Rectal smooth muscle tissue (tissue), 1 donor: ENCODE results near the gene DCAF8.

Source experiments
- H3K27ac ChIP-seq: one replicate; pipeline ENCODE4 v1.7.0; 2013; ENCODE audit warnings: low read depth, low read length, inconsistent platforms
- H3K27me3 ChIP-seq: one replicate; pipeline ENCODE4 v1.7.0; 2013; ENCODE audit warnings: low read length; ENCODE audit not compliant: control insufficient read depth, insufficient read depth
- H3K36me3 ChIP-seq: one replicate; pipeline ENCODE4 v1.7.0; 2013; ENCODE audit warnings: low read length; ENCODE audit not compliant: control insufficient read depth, insufficient read depth
- H3K4me1 ChIP-seq: one replicate; pipeline ENCODE4 v1.7.0; 2013; ENCODE audit warnings: low read length; ENCODE audit not compliant: control insufficient read depth, insufficient read depth
- H3K4me3 ChIP-seq: one replicate; pipeline ENCODE4 v1.7.0; 2013; ENCODE audit warnings: low read length
- H3K9ac ChIP-seq: one replicate; pipeline ENCODE4 v1.7.0; 2013; ENCODE audit warnings: low read length

The DCAF8 gene

GRCh38 chr1:160284782-160285344 lies 22.5 kb upstream of the DCAF8 start, which contains the start of gene PEX19:
Gene PEX19 (minus strand): TSS chr1:160285133. CDS start chr1:160285124, 9 bp downstream.
- Histone ChIP-seq H3K27me3 (no peaks in the 10 kb centered on the region), H3K36me3 (peaks cover 19% of the 10 kb centered on the region), H3K27ac (peak within 1 kb of the TSS; percentile 77), H3K9ac (peak within 1 kb of the TSS; percentile 78), H3K4me1 (peaks cover 7% of the 10 kb centered on the region), H3K4me3 (peak within 1 kb of the TSS; percentile 86)

- H3K27ac ChIP-seq: peak overlapping the region; percentile 77
- peak overlapping the region; percentile 86 for H3K4me3 ChIP-seq
- H3K36me3 ChIP-seq: peaks cover 22% of the 10 kb centered on the region
- H3K27me3 ChIP-seq: no peaks in the 10 kb centered on the region
- H3K4me1 ChIP-seq: peaks cover 7% of the 10 kb centered on the region
- peak overlapping the region; percentile 78 for H3K9ac ChIP-seq
These were observed 22.0 kb upstream of the DCAF8 start for GRCh38 chr1:160284220-160284781.

GRCh38 chr1:160282807-160283206 lies 20.5 kb upstream of the DCAF8 start:
- no peak overlapping the region for H3K27ac ChIP-seq
- no peaks in the 10 kb centered on the region for H3K27me3 ChIP-seq
- H3K4me1 ChIP-seq: peaks cover 7% of the 10 kb centered on the region
- H3K4me3 ChIP-seq: no peak overlapping the region
- H3K36me3 ChIP-seq: peaks cover 31% of the 10 kb centered on the region
- no peak overlapping the region for H3K9ac ChIP-seq

GRCh38 chr1:160277987-160278386 lies 15.6 kb upstream of the DCAF8 start:
- Histone ChIP-seq H3K36me3 (peaks cover 34% of the 10 kb centered on the region), H3K4me3 (no peak overlapping the region), H3K27me3 (no peaks in the 10 kb centered on the region), H3K9ac (no peak overlapping the region), H3K27ac (no peak overlapping the region), H3K4me1 (no peaks in the 10 kb centered on the region)

GRCh38 chr1:160277330-160277729 lies 15.0 kb upstream of the DCAF8 start:
- no peak overlapping the region for H3K9ac ChIP-seq
- no peaks in the 10 kb centered on the region for H3K27me3 ChIP-seq
- peaks cover 31% of the 10 kb centered on the region for H3K36me3 ChIP-seq
- H3K4me1 ChIP-seq: no peaks in the 10 kb centered on the region
- no peak overlapping the region for H3K27ac ChIP-seq
- H3K4me3 ChIP-seq: no peak overlapping the region

- H3K27me3 ChIP-seq: no peaks in the 10 kb centered on the region
- H3K27ac ChIP-seq: no peak overlapping the region
- H3K4me3 ChIP-seq: no peak overlapping the region
- no peaks in the 10 kb centered on the region for H3K36me3 ChIP-seq
- H3K9ac ChIP-seq: no peak overlapping the region
- H3K4me1 ChIP-seq: no peaks in the 10 kb centered on the region
These were observed 8.7 kb upstream of the DCAF8 start for GRCh38 chr1:160271025-160271424.

GRCh38 chr1:160267284-160267991 lies 5.1 kb upstream of the DCAF8 start:
- no peaks in the 10 kb centered on the region for H3K27me3 ChIP-seq
- no peak overlapping the region for H3K4me3 ChIP-seq
- no peak overlapping the region for H3K9ac ChIP-seq
- no peak overlapping the region for H3K27ac ChIP-seq
- H3K36me3 ChIP-seq: no peaks in the 10 kb centered on the region
- H3K4me1 ChIP-seq: no peaks in the 10 kb centered on the region

GRCh38 chr1:160264795-160265307 lies 2.5 kb upstream of the DCAF8 start:
- H3K9ac ChIP-seq: no peak overlapping the region

GRCh38 chr1:160261556-160261892 lies 825 bp downstream of the DCAF8 start:
- Histone ChIP-seq H3K27me3 (no peaks in the 10 kb centered on the region), H3K9ac (peak overlapping the region; percentile 99), H3K36me3 (no peaks in the 10 kb centered on the region), H3K27ac (peak overlapping the region; percentile 99), H3K4me3 (peak overlapping the region; percentile 100), H3K4me1 (peaks cover 21% of the 10 kb centered on the region)

More at GRCh38 chr1:160264795-160265307, 2.5 kb upstream of the DCAF8 start:
- H3K36me3 ChIP-seq: no peaks in the 10 kb centered on the region
- no peak overlapping the region for H3K27ac ChIP-seq
- no peaks in the 10 kb centered on the region for H3K27me3 ChIP-seq
- H3K4me3 ChIP-seq: no peak overlapping the region
- peaks cover 11% of the 10 kb centered on the region for H3K4me1 ChIP-seq

- Histone ChIP-seq H3K4me1 (peaks cover 27% of the 10 kb centered on the region), H3K9ac (no peak overlapping the region)
These were observed 1.7 kb downstream of the DCAF8 start for GRCh38 chr1:160260406-160261382.

GRCh38 chr1:160258177-160258798 lies 4.1 kb downstream of the DCAF8 start:
- Histone ChIP-seq H3K9ac (no peak overlapping the region), H3K36me3 (no peaks in the 10 kb centered on the region), H3K27me3 (no peaks in the 10 kb centered on the region), H3K4me1 (peaks cover 27% of the 10 kb centered on the region), H3K4me3 (no peak overlapping the region), H3K27ac (no peak overlapping the region)

More at GRCh38 chr1:160260406-160261382, 1.7 kb downstream of the DCAF8 start:
- no peaks in the 10 kb centered on the region for H3K36me3 ChIP-seq
- no peaks in the 10 kb centered on the region for H3K27me3 ChIP-seq
- peak overlapping the region; percentile 99 for H3K27ac ChIP-seq
- peak overlapping the region; percentile 100 for H3K4me3 ChIP-seq
